Colonic mucosa (tissue), 4 donors: ENCODE measurements around the gene TSPAN31. TPM values are rescaled to one million over a fixed set of nuclear protein-coding genes. Genes with fewer than 3 reads are reported as not detected.

Experiments
- DNase-seq: peaks from one replicate; pipeline ENCODE4 v3.0.0-alpha.2; 2020
- H3K27ac ChIP-seq: fragments of 200-600 bp; one replicate; pipeline ENCODE4 v1.8.0; 2021
- H3K27me3 ChIP-seq: fragments of 200-600 bp; one replicate; pipeline ENCODE4 v1.8.0; 2021
- H3K36me3 ChIP-seq: fragments of 200-600 bp; one replicate; pipeline ENCODE4 v1.8.0; 2021
- H3K4me1 ChIP-seq: fragments of 200-600 bp; one replicate; pipeline ENCODE4 v1.8.0; 2021; ENCODE audit warnings: mild to moderate bottlenecking
- H3K4me3 ChIP-seq: fragments of 200-600 bp; one replicate; pipeline ENCODE4 v1.8.0; 2021
- H3K9ac ChIP-seq, 2 donors: one replicate each; pipeline ENCODE4 v1.7.0; 2013; ENCODE audit warnings: control low read depth in 2 of 2, low read depth in 2 of 2, low read length in 2 of 2
- H3K9me3 ChIP-seq: fragments of 200-600 bp; one replicate; pipeline ENCODE4 v1.8.0; 2021
- intact Hi-C: fragments of 100-400 bp; cut with DNase I; formaldehyde crosslinking; loops from one replicate; pipeline ENCODE4 v1.14.1; 2022
- total RNA-seq, 2 donors: library from RNA; stranded (reverse); fragmentation: NEBNext Ultra II Directional in 1 of 2; extraction: Animal tissue kit (Norgen Biotek cat#: 25700) in 1 of 2; gene quantifications; one replicate each; pipeline ENCODE4 v1.2.1, GENCODE V29; 2021
- TF ChIP-seq, protein P1 (sequence below): fragments of 200-600 bp; IDR thresholded peaks from one replicate; pipeline ENCODE4 v1.8.0; 2022; ENCODE audit warnings: antibody characterized with exemption, mild to moderate bottlenecking
- donor health status: healthy.
- donor health status: DM: no; HTN: no; CAD: no.
- donor health status: DM: no; HTN: no; CAD: no.

TSPAN31 gene
- total RNA-seq, 2 donors from 2014 or later, result 19.3 to 32.3 TPM

DNA sequence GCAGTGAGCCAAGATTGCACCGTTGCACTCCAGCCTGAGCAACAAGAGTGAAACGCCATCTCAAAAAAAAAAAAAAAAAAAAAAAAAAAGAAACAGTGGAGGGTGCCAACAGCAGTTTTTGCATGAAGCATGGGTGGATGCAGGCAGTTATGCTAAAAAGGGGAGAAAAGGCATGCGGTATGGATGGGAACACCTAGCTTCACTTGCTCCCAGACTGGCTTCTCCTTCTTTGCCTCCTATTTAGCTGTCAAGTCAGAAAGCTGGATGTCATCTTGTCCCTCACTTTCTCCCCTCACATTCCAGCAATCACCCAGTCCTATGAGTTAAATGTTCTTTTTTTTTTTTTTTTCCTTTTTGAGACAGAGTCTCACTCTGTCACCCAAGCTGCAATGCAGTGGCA lies 30.2 kb downstream of the TSPAN31 start:
- H3K9ac ChIP-seq, result no peak overlapping the region
- no peaks in the 10 kb centered on the region for H3K36me3 ChIP-seq
- no peak for DNase-seq
- no peak overlapping the region for H3K4me3 ChIP-seq
- no peaks in the 10 kb centered on the region for H3K27me3 ChIP-seq
- no peaks in the 10 kb centered on the region for H3K9me3 ChIP-seq
- peaks cover 4% of the 10 kb centered on the region for H3K4me1 ChIP-seq
- no peak overlapping the region for H3K27ac ChIP-seq
- intact Hi-C loops, result no loop called here
- TF ChIP-seq, protein P1, sequence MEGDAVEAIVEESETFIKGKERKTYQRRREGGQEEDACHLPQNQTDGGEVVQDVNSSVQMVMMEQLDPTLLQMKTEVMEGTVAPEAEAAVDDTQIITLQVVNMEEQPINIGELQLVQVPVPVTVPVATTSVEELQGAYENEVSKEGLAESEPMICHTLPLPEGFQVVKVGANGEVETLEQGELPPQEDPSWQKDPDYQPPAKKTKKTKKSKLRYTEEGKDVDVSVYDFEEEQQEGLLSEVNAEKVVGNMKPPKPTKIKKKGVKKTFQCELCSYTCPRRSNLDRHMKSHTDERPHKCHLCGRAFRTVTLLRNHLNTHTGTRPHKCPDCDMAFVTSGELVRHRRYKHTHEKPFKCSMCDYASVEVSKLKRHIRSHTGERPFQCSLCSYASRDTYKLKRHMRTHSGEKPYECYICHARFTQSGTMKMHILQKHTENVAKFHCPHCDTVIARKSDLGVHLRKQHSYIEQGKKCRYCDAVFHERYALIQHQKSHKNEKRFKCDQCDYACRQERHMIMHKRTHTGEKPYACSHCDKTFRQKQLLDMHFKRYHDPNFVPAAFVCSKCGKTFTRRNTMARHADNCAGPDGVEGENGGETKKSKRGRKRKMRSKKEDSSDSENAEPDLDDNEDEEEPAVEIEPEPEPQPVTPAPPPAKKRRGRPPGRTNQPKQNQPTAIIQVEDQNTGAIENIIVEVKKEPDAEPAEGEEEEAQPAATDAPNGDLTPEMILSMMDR, result no peak

DNA sequence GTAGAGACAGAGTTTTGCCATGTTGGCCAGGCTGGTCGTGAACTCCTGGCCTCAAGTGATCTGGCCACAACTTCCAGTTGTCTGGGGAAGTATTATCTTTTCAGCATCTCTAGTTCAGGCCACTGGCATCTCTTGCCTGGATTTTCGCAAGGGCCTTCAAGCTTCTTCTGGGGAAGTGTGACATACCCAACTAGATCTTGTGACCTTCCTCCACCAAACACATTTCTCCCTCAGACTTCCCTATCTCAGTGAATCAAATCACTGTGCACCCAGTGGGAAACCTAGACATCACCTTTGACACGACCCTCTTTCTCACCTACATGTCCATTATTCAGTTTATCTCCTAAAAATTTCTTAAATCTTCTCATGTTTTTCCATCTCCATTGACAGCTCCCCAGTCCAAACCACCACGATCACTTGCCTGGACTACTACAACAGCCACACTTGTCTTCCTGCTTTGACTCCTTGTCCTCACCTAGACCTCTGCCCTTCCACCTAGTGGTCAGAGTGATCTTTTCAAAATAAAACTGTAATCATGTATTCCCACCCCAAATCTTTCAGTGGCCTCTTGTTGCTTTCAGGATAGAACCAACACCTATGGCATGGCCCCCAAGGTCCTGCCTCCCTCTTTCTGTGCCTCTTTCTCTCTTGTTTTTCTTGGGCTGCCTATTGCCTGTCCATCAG lies 30.9 kb downstream of the TSPAN31 start:
- no peak overlapping the region for H3K27ac ChIP-seq
- no peaks in the 10 kb centered on the region for H3K9me3 ChIP-seq
- intact Hi-C loops, result no loop called here
- no peaks in the 10 kb centered on the region for H3K27me3 ChIP-seq
- H3K36me3 ChIP-seq, result no peaks in the 10 kb centered on the region
- TF ChIP-seq, protein P1, result no peak
- no peak overlapping the region for H3K4me3 ChIP-seq
- no peak overlapping the region for H3K9ac ChIP-seq
- DNase-seq, result no peak
- peaks cover 4% of the 10 kb centered on the region for H3K4me1 ChIP-seq

GRCh38 chr12:57776247-57776587 lies 31.4 kb downstream of the TSPAN31 start:
- DNase-seq, result no peak

DNA sequence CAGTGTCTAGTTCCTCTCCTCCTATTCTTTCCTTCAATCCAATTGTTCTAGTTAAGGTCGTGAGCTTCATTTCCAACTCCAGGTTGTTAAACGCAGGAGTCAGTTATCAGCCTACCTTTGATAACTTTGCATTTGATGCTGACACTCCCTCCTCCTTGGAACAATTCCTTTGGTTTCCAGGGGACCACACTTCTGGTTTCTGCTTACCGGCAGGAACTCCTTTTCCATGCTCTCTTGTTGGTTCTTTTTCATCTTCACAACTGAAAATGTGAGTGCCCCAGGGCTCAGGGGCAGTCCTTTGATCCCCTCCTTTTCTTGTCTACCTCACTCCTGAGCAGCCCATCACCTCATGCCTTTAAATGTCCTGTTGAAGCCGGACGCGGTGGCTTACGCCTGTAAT lies 32.5 kb downstream of the TSPAN31 start:
- DNase-seq, result no peak
- no peak overlapping the region for H3K27ac ChIP-seq
- H3K4me1 ChIP-seq, result no peaks in the 10 kb centered on the region
- no peaks in the 10 kb centered on the region for H3K36me3 ChIP-seq
- no peak overlapping the region for H3K9ac ChIP-seq
- no peak overlapping the region for H3K4me3 ChIP-seq
- no peaks in the 10 kb centered on the region for H3K27me3 ChIP-seq
- TF ChIP-seq, protein P1, result no peak
- no peaks in the 10 kb centered on the region for H3K9me3 ChIP-seq
- intact Hi-C loops, result no loop called here

More at GRCh38 chr12:57776247-57776587, 31.4 kb downstream of the TSPAN31 start:
- no peaks in the 10 kb centered on the region for H3K9me3 ChIP-seq
- peaks cover 3% of the 10 kb centered on the region for H3K4me1 ChIP-seq
- TF ChIP-seq, protein P1, result no peak
- H3K36me3 ChIP-seq, result no peaks in the 10 kb centered on the region
- intact Hi-C loops, result no loop called here
- H3K4me3 ChIP-seq, result no peak overlapping the region
- no peaks in the 10 kb centered on the region for H3K27me3 ChIP-seq
- H3K9ac ChIP-seq, result no peak overlapping the region
- no peak overlapping the region for H3K27ac ChIP-seq

GRCh38 chr12:57777911-57778310 lies 33.1 kb downstream of the TSPAN31 start:
- Histone ChIP-seq H3K27me3 (no peaks in the 10 kb centered on the region), H3K9ac (no peak overlapping the region), H3K4me3 (no peak overlapping the region), H3K4me1 (no peaks in the 10 kb centered on the region), H3K27ac (no peak overlapping the region), H3K36me3 (no peaks in the 10 kb centered on the region), H3K9me3 (no peaks in the 10 kb centered on the region)
- intact Hi-C loops, result no loop called here
- DNase-seq, result no peak
- TF ChIP-seq, protein P1, result no peak
